Stimulated activated CD8-positive, alpha-beta memory T cell treated with anti-CD3 and anti-CD28 coated beads, Interleukin-7, amount 100 ng/mL, for 4 hours (primary cell): ENCODE measurements around the gene BRME1.

ENCODE experiments used
- DNase-seq, 2 donors: peaks; one replicate each; pipeline ENCODE4 v3.0.0-alpha.2; 2020; ENCODE audit warnings: low read depth in 2 of 2

BRME1 gene

GRCh38 chr19:13846557-13847406 lies 59.1 kb downstream of the BRME1 start:
- DNase-seq = peak; percentile 87 to 93

- no peak for DNase-seq
These were observed 61.7 kb downstream of the BRME1 start for GRCh38 chr19:13844130-13844631.

- no peak for DNase-seq
These were observed 62.6 kb downstream of the BRME1 start for GRCh38 chr19:13843104-13843921.

DNA sequence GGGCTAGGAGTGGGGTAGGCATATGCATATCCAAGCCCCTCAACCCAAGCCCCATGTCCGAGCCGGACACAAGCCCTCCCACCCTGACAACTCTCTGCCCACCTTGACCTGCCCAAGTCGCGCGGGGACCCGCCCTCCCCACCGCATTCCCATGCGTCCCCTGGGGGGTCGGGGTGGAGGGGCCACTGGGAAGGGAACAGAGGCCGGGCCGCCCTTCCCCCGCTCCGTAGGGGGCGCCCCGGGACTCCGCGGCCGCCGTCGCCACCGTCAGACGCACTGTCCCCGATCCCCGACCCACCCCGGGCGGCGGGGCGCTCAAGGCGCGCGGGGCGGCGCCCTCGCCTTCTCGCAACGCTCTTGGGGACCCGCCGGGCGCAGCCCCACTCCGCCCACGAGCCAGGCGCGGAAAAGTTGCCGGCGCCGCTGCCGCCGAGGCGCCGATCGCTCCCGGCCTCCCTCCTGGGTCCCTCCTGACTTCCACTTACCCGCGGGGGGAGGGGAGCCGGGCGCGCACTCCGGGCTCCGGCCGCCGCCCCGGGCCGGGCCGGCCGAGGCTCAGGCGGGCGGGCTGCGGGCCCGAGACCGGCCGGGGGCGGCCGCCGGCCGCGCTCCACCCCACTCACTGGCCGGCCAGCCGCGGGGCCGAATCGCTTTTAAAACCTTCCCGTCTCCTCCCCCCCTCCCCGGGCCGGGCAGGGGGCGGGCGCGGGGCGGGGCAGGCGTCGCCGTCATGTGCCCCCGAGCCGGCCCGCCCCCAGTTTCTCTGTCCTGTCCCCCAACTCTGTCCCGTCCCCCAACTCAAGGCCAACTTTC lies 63.4 kb downstream of the BRME1 start:
- DNase-seq = peak in 1 of 2 donors; percentile 75

GRCh38 chr19:13841962-13842290 lies 64.0 kb downstream of the BRME1 start:
- no peak for DNase-seq

DNA sequence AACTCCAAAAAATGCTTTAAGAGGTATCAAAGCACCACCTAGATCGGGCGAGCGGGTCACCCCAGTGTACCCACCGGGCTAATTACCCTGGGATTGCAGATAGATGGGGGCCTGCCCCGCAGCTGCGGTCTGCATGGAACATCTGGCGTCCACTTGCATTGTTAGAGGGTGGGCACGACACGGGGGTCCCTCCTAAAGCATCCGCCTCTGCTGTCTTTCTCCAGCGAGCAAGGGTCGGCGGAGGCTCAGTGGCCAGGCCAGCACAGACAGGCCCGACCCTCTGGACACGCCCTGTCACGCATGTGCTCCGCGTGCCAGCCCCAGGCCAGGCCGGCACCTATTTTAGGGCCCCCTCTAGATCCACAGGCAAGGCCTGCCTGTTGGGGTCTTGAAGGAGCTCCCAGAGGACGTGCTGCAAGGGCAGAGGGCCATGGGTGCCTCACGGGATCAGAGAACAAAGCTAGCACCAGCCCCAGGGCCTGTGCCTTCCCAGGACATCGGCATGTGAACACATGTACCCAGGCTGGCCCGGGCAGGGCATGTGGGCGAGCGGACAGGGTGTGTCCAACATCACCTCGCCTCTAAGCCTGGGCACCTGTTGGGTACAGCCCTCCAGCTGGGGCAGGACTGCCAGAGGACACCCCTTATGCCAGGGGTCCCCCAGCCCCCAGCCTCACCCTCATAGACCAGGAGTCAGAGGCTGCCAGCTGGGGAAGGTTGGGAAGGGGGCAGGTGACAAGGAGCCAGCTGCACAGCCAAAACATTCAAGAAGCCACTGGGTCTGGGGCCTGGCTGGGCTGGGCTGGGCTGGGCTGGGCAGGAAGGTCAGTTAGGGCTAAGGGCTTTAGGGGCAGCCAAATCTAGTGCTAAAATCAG lies 64.6 kb downstream of the BRME1 start:
- DNase-seq = no peak

GRCh38 chr19:13840305-13841085 lies 65.4 kb downstream of the BRME1 start:
- no peak for DNase-seq

- DNase-seq = peak in 1 of 2 donors; percentile 61
These were observed 66.0 kb downstream of the BRME1 start for GRCh38 chr19:13839938-13840304.

DNA sequence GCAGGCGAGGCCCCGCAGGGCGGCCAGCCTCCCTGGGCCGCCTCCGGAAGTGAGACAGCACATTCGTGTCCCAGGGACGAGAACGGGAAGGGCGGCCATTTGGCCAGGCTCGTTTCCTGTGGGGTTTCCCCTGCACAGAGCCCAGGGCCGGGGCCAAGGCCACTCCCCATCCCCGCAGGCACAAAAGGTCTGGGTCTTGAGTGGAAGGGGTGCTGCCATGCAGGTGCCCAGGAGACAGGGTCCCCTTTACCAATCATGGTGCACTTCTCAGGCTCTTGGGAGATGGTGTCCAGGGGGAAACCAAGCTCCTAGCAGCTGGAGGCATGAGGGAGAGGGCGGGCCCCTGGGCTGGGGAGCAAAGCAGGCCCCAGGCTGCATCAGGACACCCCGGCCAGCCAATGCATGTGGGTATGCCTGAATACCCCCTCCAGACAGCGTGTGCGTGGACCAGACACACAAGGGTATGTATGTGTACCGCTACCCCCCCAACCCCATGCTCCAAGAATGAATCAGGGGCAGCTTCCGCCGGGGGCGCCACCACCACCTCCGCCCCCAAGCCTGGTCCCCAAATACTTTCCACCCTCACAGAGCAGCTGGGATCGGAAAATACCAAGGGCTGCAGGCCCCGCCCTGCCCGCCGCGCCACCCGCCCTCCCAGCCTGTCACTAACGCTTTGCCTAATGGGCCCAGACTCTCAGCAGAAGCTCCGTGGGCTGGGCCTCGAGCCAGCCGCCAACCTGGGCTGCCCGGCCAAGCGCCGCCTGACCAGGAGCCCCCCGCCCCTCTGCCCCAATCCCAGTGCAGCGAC lies 66.6 kb downstream of the BRME1 start:
- peak; percentile 90 to 92 for DNase-seq

DNA sequence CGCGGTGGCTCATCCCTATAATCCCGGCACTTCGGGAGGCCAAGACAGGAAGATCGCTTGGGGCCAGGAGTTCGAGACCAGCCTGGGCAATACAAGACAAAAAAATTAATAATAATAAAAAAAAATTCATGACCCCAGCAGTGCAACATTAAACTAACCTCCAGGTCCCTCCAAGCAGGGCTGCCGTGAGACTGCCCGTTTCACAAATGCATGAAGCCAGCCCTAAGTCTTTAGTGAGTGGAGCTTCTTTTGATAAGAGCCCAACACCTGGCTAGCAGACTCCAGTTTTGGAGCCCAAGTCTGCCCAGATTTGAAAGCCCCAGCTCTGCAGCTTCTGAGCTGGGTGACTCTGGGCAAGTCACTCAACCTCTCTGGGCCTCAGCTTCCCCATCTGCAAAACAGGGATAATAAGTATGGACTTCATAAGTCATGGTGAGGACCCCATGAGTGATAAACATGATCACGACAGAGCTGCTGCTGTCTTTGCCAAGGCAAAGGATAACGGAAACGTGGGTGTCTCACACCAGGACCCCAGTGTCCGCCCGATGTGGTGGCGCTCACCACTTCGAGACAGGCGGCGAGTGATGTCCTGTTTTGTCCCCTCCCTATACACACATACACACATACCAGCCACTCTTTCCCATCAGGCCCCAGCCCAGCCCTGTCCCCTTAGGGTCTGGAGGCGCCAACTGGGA lies 67.3 kb downstream of the BRME1 start:
- DNase-seq = no peak

- DNase-seq = no peak
These were observed 69.9 kb downstream of the BRME1 start for GRCh38 chr19:13835791-13836723.

DNA sequence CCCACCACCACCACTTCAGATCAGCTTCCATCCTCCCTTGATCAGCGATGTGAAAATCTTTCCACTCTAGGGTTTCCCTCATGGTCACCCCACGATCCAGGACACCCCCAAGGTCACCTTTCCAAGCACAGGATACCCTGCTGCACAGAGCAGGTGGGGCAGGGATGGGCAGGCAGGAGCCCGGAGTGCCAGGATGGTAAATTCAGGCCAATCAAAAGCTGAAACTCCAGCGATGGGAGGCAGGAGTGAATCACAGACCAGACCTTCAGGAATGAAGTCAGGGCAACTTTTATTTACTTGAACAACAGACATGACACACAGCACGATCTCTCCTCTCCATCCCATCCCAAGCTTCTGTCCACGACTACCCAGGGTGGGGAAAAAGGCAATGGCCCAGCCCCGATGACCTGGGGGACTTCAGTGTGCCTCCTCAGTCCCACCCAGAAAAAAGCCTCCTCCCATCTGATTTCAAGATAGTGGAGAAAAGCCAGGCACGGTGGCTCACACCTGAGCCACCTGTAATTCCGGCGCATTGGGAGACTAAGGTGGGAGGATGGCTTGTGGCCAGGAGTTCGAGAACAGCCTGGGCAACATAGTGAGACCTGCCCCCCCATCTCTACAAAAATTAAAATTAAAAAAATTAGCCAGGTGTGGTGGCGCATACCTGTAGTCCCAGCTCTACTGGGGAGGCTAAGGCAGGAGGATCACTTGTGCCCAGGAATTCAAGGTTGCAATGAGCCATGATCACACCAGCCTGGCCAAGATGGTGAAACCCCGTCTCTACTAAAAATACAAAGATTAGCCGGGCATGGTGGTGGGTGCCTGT lies 71.5 kb downstream of the BRME1 start:
- DNase-seq = no peak

DNA sequence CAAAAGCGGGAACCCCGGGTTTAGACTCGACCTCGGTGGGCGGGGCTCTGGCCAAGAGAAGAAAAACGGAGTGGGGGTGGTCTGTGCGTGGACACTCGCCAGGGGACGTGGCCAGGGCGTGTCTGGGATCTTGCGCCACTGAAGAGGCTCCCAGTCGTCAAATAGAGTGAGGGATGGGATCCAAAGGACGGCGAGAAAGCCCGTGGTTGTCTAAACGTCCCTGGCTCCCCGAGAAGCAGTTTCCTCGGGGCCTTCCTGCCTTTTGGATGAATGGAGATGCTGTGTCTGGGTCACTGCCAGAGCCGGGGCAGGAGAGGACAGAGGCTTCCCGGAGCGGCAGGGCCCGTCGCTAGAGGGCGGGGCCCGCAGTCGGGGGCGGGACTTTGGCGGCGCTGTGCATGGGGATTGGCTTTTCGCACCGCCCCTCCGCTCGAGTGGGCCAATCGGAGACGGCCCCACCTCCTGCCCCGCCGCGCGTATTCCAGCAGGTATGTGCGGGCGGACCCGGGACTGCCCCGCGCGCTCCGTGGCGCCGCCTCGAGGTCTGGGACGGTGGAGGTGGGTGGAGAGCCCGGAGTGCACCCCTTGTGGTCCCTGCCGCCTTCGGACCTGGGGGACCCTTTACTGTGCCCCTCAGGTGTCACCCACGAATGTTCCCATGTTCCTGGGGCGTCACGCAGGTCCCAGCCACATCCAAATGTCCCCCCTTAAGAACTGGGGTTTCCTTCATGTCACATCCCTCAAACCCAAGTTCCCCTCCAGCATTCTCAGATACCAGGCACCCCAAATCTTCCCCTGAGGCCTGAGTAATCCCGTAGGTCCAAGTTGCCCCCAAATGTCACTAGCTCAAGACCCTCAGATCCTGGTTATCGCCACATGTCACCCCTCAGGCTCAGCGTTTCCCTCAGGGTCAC lies 72.3 kb downstream of the BRME1 start:
- peak; percentile 79 to 86 for DNase-seq
